GM12892 (cell line): ENCODE measurements around the gene C20orf202.

ENCODE experiments used
- POLR2A ChIP-seq: IDR thresholded peaks from 2 replicates; pipeline ENCODE4 v1.6.1; 2011; ENCODE audit warnings: low read depth, low read length, control low read depth
- POLR2AphosphoS5 ChIP-seq: IDR thresholded peaks from 2 replicates; pipeline ENCODE4 v1.6.1; 2011; ENCODE audit warnings: low read depth, low read length, control low read depth
- TAF1 ChIP-seq: IDR thresholded peaks from 2 replicates; pipeline ENCODE4 v1.6.1; 2011; ENCODE audit warnings: low read depth, mild to moderate bottlenecking, control low read depth, low read length, borderline replicate concordance

DNA sequence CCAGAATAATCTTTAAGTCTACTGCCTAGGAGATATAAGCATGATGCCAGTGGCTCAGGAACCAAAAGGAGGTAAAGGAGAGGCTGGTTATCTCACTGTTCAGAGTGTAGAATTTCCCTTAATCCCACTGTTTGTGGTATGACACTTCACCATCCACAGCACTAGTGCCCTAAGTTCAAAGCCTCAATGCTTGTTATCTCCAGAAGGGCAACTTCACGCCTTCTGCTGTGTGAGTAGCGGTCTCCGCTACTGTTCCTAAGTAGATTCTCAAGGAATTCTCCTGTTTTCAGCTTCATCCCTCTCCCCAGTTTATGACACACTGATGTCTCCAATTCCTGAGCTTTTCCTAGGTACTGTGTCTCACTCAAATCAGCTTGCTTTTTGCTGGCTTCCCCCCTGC, 49.2 kb downstream of the C20orf202 start:
- TF ChIP-seq POLR2A (no peak), TAF1 (no peak), POLR2AphosphoS5 (no peak)
